ENCODE data around the gene TCF7L1. TPM values are rescaled to one million over a fixed set of nuclear protein-coding genes. Genes with fewer than 3 reads are reported as not detected.

TCF7L1 gene
- total RNA-seq, 4 donors from 2014 or later: 0.26 to 37.1 (median 5.4) TPM

DNA sequence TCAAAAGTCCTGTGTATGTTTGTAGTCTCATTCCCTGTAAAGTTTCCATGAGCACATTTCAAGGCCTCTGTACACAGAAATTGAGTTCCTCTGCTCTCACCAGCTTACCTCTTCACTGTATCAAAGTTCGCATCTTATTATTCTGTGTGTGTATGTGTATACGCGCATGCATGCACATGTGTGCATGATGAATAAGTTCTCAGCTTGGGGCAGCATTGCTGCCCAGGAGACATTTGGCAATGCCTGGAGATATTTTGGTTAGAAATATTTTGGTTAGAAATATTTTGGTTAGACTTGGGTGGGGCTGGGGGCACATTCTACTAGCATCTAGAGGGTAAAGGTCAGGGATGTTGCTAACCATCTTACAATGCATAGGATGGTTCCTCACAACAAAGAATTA lies 23.4 kb downstream of the TCF7L1 start:
- intact Hi-C loops (cut with DNase I; ENCODE audit: low total_unique reads): no loop called here
- TF ChIP-seq, protein P1, sequence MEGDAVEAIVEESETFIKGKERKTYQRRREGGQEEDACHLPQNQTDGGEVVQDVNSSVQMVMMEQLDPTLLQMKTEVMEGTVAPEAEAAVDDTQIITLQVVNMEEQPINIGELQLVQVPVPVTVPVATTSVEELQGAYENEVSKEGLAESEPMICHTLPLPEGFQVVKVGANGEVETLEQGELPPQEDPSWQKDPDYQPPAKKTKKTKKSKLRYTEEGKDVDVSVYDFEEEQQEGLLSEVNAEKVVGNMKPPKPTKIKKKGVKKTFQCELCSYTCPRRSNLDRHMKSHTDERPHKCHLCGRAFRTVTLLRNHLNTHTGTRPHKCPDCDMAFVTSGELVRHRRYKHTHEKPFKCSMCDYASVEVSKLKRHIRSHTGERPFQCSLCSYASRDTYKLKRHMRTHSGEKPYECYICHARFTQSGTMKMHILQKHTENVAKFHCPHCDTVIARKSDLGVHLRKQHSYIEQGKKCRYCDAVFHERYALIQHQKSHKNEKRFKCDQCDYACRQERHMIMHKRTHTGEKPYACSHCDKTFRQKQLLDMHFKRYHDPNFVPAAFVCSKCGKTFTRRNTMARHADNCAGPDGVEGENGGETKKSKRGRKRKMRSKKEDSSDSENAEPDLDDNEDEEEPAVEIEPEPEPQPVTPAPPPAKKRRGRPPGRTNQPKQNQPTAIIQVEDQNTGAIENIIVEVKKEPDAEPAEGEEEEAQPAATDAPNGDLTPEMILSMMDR (IDR thresholded peaks at IDR 0.05): no peak
- no peak for TF ChIP-seq POLR2A (IDR thresholded peaks at IDR 0.05)
- no peak for DNase-seq
- Histone ChIP-seq H3K9me3 (no peaks in the 10 kb centered on the region), H3K4me3 (no peak overlapping the region), H3K27me3 (no peaks in the 10 kb centered on the region), H3K27ac (no peak overlapping the region), H3K4me1 (peaks cover 0 to 1% of the 10 kb centered on the region in 2 donors), H3K36me3 (no peaks in the 10 kb centered on the region)

DNA sequence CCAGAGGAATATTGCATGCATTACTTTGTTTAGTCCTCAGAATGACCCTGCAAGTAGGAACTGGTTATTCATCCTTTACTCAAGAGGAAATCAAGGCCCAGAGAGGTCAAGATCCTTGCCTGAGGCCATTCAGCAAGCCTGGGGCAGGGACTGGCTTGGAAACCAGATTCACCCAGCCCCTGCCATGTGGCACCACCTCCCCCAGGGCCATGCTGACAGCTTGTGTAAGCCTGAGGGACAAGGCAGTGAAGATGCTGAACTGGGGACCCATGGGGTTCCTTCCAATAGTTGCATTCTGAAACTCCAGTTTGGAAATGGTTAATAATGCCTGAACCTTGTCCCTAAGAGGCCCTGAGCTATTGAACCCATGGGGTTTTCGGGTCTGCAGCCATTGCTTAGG lies 24.2 kb downstream of the TCF7L1 start:
- intact Hi-C loops (cut with DNase I; ENCODE audit: low total_unique reads): no loop called here
- no peak overlapping the region for H3K27ac ChIP-seq
- H3K4me1 ChIP-seq: peaks cover 0 to 4% of the 10 kb centered on the region in 2 donors
- no peak for DNase-seq
- no peaks in the 10 kb centered on the region for H3K27me3 ChIP-seq
- no peak overlapping the region for H3K4me3 ChIP-seq
- H3K36me3 ChIP-seq: no peaks in the 10 kb centered on the region
- no peaks in the 10 kb centered on the region for H3K9me3 ChIP-seq
- TF ChIP-seq, protein P1 (IDR thresholded peaks at IDR 0.05): no peak
- no peak for TF ChIP-seq POLR2A (IDR thresholded peaks at IDR 0.05)

DNA sequence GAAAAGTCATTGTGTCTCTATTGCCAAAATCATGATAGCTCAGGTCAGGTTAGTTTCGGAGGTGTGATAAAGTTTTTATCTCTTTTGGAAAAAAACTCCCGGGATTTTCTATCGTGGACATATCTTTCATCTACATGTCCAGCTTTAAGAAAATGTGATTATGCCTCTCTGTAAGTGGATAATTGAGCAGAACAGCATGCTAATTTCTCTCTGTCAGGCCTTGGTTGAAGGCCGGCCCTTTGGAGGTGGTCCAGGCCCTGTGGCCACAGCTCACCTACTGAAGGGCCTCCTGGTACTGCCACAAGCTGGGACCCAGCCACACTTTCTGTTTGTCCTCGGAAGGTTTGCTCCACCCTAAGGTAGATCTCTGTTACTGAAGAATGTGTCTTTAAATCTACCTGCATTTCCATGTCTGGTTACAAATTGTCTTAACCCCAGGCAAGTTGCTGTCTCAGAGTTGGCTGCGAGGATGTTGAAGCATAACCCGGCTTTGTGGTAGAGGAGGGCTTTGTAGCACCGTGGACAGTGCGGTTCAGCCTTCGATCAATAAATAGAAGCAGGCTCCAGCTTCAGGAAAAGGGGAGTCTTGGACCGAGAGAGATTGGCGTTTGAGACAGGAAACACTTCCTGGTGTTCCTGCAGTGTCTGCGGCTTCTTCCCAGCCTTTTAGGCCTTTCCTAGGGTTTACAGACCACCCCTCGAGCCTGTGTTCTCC lies 25.5 kb downstream of the TCF7L1 start:
- Histone ChIP-seq H3K27me3 (no peaks in the 10 kb centered on the region), H3K4me1 (peaks cover 0 to 4% of the 10 kb centered on the region in 2 donors), H3K36me3 (no peaks in the 10 kb centered on the region), H3K27ac (no peak overlapping the region), H3K4me3 (no peak overlapping the region), H3K9me3 (no peaks in the 10 kb centered on the region)
- TF ChIP-seq, protein P1 (IDR thresholded peaks at IDR 0.05): no peak
- TF ChIP-seq POLR2A (IDR thresholded peaks at IDR 0.05): no peak
- DNase-seq: no peak
- intact Hi-C loops (cut with DNase I; ENCODE audit: low total_unique reads): no loop called here

GRCh38 chr2:85159589-85159988 lies 26.4 kb downstream of the TCF7L1 start:
- H3K36me3 ChIP-seq: no peaks in the 10 kb centered on the region
- H3K4me3 ChIP-seq: no peak overlapping the region
- intact Hi-C loops (cut with DNase I; ENCODE audit: low total_unique reads): no loop called here
- peaks cover 0 to 11% of the 10 kb centered on the region in 2 donors for H3K4me1 ChIP-seq
- DNase-seq: no peak
- no peak overlapping the region for H3K27ac ChIP-seq
- no peaks in the 10 kb centered on the region for H3K27me3 ChIP-seq
- no peaks in the 10 kb centered on the region for H3K9me3 ChIP-seq
- TF ChIP-seq, protein P1 (IDR thresholded peaks at IDR 0.05): no peak
- TF ChIP-seq POLR2A (IDR thresholded peaks at IDR 0.05): no peak

DNA sequence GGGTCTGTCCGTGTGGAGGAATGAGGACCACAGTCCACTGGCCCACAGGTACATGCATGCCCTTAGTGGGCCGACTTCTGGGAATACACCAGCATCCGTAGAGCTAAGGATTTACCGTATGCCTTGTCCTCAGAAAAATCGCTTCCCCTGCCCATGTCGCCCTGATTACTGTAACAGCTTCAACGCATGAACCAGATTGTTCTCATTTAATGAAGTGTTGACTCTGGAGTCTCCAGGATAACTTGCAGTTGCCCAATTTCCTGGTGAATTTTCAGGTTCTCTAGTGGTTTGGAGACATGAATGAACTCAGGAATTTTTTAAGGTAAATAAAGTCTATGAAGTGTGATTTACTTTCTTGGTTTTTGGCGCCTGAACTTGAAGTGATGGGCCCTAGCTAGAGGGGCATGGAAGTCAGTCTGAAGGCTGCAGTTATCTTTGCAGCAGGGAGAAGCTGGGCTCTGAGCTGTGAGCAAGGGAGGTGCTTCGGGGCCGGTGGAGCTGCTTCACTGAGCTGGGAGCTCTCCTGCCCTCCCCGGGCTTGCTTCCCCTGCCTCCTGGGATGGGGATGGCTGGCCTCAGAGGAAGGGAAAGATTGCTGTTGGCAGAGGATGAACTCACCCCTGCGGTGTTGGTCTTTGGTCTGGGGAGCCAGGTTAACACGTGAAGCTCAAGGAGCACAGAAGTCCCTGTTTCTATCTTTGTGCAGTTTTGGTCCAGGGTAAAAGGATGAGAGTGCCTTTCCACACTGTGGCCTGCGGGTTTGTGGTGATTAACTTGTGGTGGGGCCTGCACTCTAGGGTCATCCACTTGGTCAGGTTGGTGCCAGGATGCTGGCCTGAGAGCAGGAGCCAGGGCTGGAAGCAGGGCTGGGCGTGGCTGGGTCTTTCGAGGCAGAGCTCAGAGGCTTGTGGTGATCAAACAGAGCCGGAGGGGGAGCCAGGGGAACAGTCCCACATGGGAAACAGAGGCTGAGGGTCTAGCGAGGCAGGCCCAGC lies 28.1 kb downstream of the TCF7L1 start:
- intact Hi-C loops (cut with DNase I; ENCODE audit: low total_unique reads): no loop called here
- no peaks in the 10 kb centered on the region for H3K27me3 ChIP-seq
- H3K4me3 ChIP-seq: no peak overlapping the region
- TF ChIP-seq, protein P1 (IDR thresholded peaks at IDR 0.05): no peak
- TF ChIP-seq POLR2A (IDR thresholded peaks at IDR 0.05): no peak
- no peaks in the 10 kb centered on the region for H3K36me3 ChIP-seq
- DNase-seq: no peak
- H3K27ac ChIP-seq: no peak overlapping the region
- H3K4me1 ChIP-seq: peaks cover 0 to 11% of the 10 kb centered on the region in 2 donors
- no peaks in the 10 kb centered on the region for H3K9me3 ChIP-seq

All from uterus (tissue), 4 donors.